Anterior cingulate cortex (tissue), 58 donors: Measurements from ENCODE around the gene DCP1B.

Source experiments
- DNase-seq, 58 donors: peaks; one replicate each; lab custom pipeline; 2025; lab: John Stamatoyannopoulos, UW

Gene DCP1B

GRCh38 chr12:2018391-2018790 lies 14.1 kb upstream of the DCP1B start:
- no peak for DNase-seq

GRCh38 chr12:2017546-2018337 lies 13.5 kb upstream of the DCP1B start:
- DNase-seq, result no peak

DNA sequence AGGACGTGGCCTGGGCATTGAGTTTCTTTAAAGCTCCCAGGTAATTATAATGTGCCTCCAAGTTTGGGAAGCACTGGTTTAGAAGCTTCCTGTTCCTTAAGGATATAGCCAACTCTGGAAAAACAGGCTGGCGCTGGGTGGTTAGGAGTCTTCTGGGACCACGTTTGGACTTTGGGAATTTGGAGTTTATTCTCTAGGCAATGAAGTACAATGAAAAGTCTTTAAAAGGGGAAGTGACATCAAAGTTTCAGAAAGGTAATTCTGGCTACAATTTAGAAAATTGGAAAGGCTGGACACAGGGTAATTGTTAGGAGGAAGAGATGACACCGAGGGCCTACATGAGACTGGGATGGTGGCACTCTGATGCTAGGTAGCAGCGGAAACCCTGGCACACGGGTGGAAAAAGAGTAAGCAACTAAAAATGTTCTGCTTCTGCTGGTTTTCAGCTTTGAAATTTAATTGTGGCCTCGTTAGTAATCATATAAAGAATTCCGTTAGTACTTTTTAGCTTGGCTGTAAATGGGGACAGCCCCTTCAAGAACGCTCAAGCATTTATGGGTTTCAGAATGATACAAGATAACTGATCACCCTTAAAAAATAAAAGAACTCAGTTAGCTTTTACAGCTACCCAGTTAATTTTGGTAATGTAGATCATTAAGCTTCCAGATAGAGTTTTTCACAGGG lies 12.7 kb upstream of the DCP1B start:
- DNase-seq, result no peak

- DNase-seq, result no peak
Measured at GRCh38 chr12:2014231-2014630, 10.0 kb upstream of the DCP1B start.

DNA sequence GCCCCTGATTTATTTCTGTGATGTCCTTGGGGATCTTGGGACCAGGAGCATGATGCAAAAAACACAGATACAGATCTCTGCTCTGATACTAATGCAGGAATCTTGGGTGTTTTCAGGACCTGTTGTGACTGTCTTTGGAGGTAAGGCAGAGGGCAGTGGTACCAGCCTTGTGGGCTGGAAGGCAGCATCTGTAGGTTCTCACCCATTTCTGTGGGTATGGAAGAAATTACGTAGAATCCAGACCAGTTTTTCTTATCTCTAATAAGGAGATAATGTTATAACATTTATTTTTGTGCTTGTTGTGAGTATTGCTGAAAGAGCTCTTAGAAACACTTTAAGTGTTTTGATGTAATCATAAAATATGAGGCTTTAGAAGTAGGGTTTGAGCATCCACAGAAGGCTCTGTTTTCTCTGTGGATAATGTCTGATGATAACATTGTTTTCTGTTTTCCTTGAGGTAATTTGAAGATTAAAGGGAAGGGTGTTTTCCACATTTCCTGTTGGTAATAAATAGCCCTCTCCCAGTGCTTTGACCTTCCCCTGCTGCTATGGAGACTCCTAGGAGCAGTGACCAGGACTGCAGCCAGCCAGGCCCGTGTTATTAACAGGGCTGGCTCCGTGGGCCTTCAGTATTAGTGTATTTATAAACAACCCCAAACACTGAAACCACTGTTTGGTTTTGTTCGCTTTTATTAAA lies 9.4 kb upstream of the DCP1B start:
- DNase-seq, result peak in 21 of 58 donors; percentile 2 to 49 (median 21)

GRCh38 chr12:2013086-2013485 lies 8.8 kb upstream of the DCP1B start:
- no peak for DNase-seq

DNA sequence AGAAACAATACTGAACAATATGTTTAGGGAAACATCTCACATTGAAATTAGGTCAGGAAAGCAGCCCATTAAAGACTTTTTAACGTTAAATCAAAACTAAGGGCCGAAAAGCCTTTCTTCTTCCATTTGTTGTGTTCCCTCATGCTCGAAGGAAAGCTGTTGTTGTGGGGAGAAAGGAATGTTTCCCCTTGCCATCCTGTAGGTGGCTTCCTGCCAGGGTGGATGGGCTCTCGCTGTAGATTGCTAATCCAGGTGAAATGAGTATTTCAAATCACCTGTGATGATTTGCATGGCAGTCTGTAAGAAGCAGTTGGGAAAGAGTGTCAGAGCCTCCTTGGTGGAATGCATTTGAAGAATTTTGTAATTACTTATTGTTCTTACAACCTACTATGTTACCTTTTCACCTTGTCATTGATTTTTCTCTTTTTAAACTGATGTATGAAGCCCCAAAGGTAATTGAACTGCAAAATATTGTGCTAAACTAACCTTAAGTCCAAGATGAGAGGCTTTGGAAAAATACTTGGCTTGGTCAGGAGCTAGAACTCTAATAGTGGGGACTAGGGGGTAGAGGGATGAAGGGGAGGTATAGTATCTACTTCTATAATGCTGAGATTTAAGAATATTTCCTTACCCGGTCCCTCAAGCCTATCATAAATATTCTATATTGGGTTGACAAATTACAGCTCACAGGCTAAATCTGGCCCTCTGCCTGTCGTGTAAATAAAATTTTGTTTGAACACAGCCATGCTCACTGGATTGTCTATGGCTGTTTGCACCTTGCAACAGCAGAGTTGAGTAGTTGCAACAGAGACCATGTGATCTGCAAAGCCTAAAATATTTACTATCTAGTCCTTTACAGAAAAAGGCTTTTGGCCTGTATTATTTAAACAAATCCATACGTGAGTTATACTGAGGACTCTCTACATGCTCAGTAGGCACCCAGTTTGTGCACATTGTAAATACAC lies 7.7 kb upstream of the DCP1B start:
- no peak for DNase-seq

- no peak for DNase-seq
Measured at GRCh38 chr12:2009623-2010022, 5.4 kb upstream of the DCP1B start.

- DNase-seq, result no peak
Measured at GRCh38 chr12:2008677-2009076, 4.4 kb upstream of the DCP1B start.

DNA sequence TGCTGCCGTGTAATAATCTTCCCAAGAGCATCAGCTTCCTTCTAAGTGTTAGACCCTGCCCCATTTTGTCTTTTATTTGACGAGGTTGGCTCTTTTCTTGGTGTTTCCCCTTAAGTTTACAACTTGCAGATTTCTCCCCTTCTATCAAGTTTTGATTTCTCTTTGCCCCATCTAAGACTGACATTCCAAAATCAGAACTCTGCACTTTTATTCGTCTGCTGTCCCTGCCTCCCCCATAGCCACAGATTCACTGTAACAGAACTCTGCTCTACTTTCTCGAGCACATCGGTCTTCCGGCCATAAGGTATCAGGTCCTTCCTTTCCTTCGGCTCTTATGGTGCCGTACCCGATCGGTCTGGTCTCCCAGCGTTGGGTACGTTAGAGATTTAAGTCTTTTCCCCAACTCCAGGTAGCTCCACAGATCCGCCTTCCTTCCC lies 563 bp downstream of the DCP1B start:
- peak in 2 of 58 donors; percentile 36 to 63 for DNase-seq

DNA sequence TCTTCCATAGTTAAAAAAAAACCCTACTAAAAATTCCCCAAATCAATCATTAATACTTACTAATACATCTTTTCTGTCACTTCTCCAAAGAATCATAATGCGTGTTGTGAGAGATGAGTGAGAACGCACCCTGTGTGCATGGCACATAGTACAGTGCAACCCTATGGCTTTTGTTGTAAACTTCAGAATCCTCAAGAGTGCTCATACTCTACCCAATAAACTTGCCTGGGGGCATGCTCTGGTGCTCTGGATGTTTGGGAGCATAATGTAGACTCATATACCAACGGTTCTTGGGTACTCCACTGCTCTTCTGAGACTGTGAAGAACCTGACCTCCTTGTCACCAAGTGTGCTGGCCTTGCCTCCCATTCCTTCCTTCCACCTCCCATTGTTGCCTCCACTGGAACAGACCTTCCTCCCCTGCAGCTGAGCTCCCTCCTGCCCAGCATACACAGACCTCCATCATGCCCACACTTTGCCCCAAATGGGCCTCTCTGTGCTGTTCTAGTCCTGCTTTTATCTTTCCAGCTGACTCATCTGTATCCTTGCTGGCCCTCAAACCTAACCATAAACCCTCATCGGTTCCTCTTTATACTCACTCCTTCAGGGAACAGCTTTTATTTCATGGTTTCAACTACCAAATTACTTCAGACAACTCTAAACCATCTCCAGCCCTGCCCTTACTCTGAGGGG lies 8.9 kb downstream of the DCP1B start:
- DNase-seq, result no peak

- no peak for DNase-seq
Measured at GRCh38 chr12:1994429-1995143, 9.7 kb downstream of the DCP1B start.

GRCh38 chr12:1993871-1994371 lies 10.3 kb downstream of the DCP1B start:
- DNase-seq, result no peak

DNA sequence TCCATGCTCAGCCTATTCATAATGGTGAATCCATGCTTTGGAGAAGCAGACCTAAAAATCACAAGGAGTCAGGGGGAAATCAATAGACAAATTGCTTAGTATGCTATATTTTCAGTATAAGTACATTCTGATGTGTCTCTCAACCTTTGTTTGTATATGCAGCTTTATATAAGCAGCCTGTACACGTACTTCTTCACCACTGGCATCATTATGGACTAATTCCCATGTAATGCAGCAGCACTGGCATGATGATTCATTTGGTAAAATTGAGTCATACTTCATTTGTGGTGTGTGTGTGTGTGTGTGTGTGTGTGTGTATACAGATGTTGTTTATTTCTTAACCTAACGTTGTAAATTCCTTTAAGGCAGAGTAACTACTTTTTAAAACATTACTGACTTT lies 10.9 kb downstream of the DCP1B start:
- DNase-seq, result no peak

- DNase-seq, result no peak
Measured at GRCh38 chr12:1992732-1993131, 11.5 kb downstream of the DCP1B start.

- DNase-seq, result no peak
Measured at GRCh38 chr12:1989111-1989510, 15.1 kb downstream of the DCP1B start.

- no peak for DNase-seq
Measured at GRCh38 chr12:1984759-1985158, 19.5 kb downstream of the DCP1B start.

GRCh38 chr12:1980282-1980681 lies 24.0 kb downstream of the DCP1B start:
- no peak for DNase-seq
